ENCODE measurements around the gene TIMP1. TPM values are rescaled to one million over a fixed set of nuclear protein-coding genes. Genes with fewer than 3 reads are reported as not detected.

Gene TIMP1
- total RNA-seq, 3 donors from 2014 or later (not counting 1 experiment from before 2014, with no cell fraction given): 50.9 to 71.3 (median 68.6) TPM

DNA sequence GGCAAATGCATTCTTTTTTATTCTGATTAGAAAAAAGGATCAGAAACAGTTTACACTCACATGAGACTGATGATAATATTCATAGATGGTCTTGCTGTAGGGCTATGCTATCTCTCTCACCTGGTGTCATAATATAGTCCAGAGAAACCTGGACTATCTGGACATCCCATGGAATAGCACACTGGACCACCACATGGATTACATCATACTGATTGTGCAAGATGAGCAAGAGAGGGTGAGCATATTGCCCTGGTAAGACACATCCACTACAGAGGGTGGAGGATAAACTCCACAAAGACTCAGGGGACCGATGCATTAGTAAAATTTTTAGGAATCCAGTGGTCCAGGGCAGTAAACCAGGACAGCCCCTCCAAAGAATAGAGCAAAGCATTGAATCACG is 29.3 kb downstream of the TIMP1 start:
- H3K4me3 Mint-ChIP-seq: no peak overlapping the region
- intact Hi-C loops (cut with micrococcal nuclease): no loop called here
- TF ChIP-seq, protein P1, sequence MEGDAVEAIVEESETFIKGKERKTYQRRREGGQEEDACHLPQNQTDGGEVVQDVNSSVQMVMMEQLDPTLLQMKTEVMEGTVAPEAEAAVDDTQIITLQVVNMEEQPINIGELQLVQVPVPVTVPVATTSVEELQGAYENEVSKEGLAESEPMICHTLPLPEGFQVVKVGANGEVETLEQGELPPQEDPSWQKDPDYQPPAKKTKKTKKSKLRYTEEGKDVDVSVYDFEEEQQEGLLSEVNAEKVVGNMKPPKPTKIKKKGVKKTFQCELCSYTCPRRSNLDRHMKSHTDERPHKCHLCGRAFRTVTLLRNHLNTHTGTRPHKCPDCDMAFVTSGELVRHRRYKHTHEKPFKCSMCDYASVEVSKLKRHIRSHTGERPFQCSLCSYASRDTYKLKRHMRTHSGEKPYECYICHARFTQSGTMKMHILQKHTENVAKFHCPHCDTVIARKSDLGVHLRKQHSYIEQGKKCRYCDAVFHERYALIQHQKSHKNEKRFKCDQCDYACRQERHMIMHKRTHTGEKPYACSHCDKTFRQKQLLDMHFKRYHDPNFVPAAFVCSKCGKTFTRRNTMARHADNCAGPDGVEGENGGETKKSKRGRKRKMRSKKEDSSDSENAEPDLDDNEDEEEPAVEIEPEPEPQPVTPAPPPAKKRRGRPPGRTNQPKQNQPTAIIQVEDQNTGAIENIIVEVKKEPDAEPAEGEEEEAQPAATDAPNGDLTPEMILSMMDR (IDR thresholded peaks at IDR 0.05): no peak

DNA sequence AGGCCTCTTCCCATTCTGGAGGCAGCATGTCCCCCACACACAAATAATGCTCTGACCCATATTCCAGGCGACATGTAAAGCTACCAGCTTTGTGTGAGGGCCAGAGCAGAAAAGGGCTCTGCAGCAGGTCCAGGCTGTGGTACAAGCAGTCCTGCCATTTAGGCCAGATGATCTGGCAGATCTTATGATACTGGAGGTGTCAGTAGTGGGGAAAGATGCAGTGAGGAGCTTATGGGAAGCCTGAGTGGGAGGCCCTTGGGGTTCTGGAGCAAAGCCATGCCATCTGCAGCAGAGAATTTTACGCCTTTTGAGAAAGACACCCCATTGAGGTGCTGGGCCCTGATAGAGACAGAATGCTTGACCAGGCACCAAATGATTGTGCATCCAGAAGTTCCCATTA is 29.7 kb downstream of the TIMP1 start:
- H3K9me3 Mint-ChIP-seq: no peaks in the 10 kb centered on the region
- no peak overlapping the region for H3K4me3 Mint-ChIP-seq
- no peaks in the 10 kb centered on the region for H3K27me3 ChIP-seq (ENCODE audit: control insufficient read depth, insufficient read depth, low read length)
- H3K27ac ChIP-seq (ENCODE audit: low read length): no peak overlapping the region
- H3K4me3 ChIP-seq (ENCODE audit: low read length): no peak overlapping the region
- H3K9me3 ChIP-seq (ENCODE audit: control insufficient read depth, insufficient read depth, low read length): no peaks in the 10 kb centered on the region
- H3K36me3 ChIP-seq (ENCODE audit: control insufficient read depth, insufficient read depth, low read length): no peaks in the 10 kb centered on the region
- no peaks in the 10 kb centered on the region for H3K4me1 ChIP-seq (ENCODE audit: control insufficient read depth, insufficient read depth, low read length)
- ATAC-seq (no peak), DNase-seq (no peak)
- H3K27me3 Mint-ChIP-seq (ENCODE audit: low read depth in 2 of 2): peaks cover 18 to 19% of the 10 kb centered on the region in 2 donors
- intact Hi-C loops (cut with micrococcal nuclease): no loop called here
- H3K36me3 Mint-ChIP-seq: no peaks in the 10 kb centered on the region
- H3K4me1 Mint-ChIP-seq: no peaks in the 10 kb centered on the region
- TF ChIP-seq, protein P1 (IDR thresholded peaks at IDR 0.05): no peak
- 82% methylated on average over 2 of the region's 2 CpGs for WGBS (ENCODE audit: insufficient coverage)
- no peak overlapping the region for H3K27ac Mint-ChIP-seq

More for the DNA sequence above, 29.3 kb downstream of the TIMP1 start:
- no peaks in the 10 kb centered on the region for H3K4me1 ChIP-seq (ENCODE audit: control insufficient read depth, insufficient read depth, low read length)
- H3K36me3 Mint-ChIP-seq: no peaks in the 10 kb centered on the region
- no peaks in the 10 kb centered on the region for H3K4me1 Mint-ChIP-seq
- no peak overlapping the region for H3K27ac ChIP-seq (ENCODE audit: low read length)
- no peaks in the 10 kb centered on the region for H3K36me3 ChIP-seq (ENCODE audit: control insufficient read depth, insufficient read depth, low read length)
- H3K27ac Mint-ChIP-seq: no peak overlapping the region
- DNase-seq (no peak), ATAC-seq (no peak)
- no peak overlapping the region for H3K4me3 ChIP-seq (ENCODE audit: low read length)
- H3K27me3 Mint-ChIP-seq (ENCODE audit: low read depth in 2 of 2): peaks cover 14% of the 10 kb centered on the region in 2 donors
- H3K9me3 Mint-ChIP-seq: no peaks in the 10 kb centered on the region
- no peaks in the 10 kb centered on the region for H3K9me3 ChIP-seq (ENCODE audit: control insufficient read depth, insufficient read depth, low read length)
- WGBS (ENCODE audit: insufficient coverage): 83% methylated on average over 2 of the region's 2 CpGs
- H3K27me3 ChIP-seq (ENCODE audit: control insufficient read depth, insufficient read depth, low read length): no peaks in the 10 kb centered on the region

DNA sequence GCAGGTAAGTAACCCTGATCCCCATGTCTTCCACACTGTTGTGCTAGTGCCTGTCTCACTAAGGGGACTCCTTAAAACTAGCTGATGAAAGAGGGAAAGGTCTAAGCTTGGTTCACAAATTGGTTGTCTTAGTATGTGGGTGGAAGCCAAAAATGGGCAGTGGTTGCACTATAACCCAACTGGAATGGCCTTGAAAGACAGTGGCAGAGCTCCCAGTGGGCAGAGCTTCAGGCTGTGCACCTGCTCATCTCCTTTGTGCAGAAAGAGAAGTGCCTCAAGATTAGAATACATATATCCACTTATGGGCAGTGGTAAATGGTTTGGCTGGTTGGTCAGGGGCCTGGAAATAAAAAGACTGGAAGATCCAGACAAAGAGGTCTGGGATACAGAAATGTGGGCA is 30.2 kb downstream of the TIMP1 start:
- no peaks in the 10 kb centered on the region for H3K27me3 ChIP-seq (ENCODE audit: control insufficient read depth, insufficient read depth, low read length)
- H3K9me3 Mint-ChIP-seq: no peaks in the 10 kb centered on the region
- H3K4me1 Mint-ChIP-seq: no peaks in the 10 kb centered on the region
- no peak overlapping the region for H3K4me3 ChIP-seq (ENCODE audit: low read length)
- TF ChIP-seq, protein P1 (IDR thresholded peaks at IDR 0.05): no peak
- H3K36me3 Mint-ChIP-seq: no peaks in the 10 kb centered on the region
- H3K9me3 ChIP-seq (ENCODE audit: control insufficient read depth, insufficient read depth, low read length): no peaks in the 10 kb centered on the region
- H3K4me1 ChIP-seq (ENCODE audit: control insufficient read depth, insufficient read depth, low read length): no peaks in the 10 kb centered on the region
- no peak overlapping the region for H3K27ac Mint-ChIP-seq
- no peak for ATAC-seq
- no peak overlapping the region for H3K4me3 Mint-ChIP-seq
- H3K27ac ChIP-seq (ENCODE audit: low read length): no peak overlapping the region
- no peak for DNase-seq
- intact Hi-C loops (cut with micrococcal nuclease): no loop called here
- peaks cover 22% of the 10 kb centered on the region in 2 donors for H3K27me3 Mint-ChIP-seq (ENCODE audit: low read depth in 2 of 2)
- H3K36me3 ChIP-seq (ENCODE audit: control insufficient read depth, insufficient read depth, low read length): no peaks in the 10 kb centered on the region

DNA sequence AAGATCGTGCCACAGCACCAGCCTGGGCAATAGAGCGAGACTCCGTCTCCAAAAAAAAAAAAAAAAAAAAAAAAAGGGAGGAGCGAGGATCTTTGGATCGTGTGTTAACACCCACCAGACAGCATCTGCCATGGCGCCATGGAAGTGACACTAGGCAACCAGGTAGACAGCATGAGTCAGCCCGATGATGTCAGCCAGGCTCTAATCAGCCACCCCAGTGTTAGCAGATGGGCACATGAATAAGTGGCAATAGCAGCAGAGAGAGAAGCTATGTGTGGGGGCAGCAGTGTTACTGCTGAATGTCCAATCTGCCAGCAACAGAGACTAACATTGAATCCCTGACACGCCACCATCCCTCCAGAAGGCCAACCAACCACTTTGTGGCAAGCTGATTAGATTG is 30.8 kb downstream of the TIMP1 start:
- no peaks in the 10 kb centered on the region for H3K9me3 Mint-ChIP-seq
- ATAC-seq (no peak), DNase-seq (no peak)
- Histone ChIP-seq H3K27ac (ENCODE audit: low read length) (no peak overlapping the region), H3K4me1 (ENCODE audit: control insufficient read depth, insufficient read depth, low read length) (no peaks in the 10 kb centered on the region), H3K27me3 (ENCODE audit: control insufficient read depth, insufficient read depth, low read length) (peaks cover 4% of the 10 kb centered on the region), H3K4me3 (ENCODE audit: low read length) (no peak overlapping the region), H3K9me3 (ENCODE audit: control insufficient read depth, insufficient read depth, low read length) (no peaks in the 10 kb centered on the region), H3K36me3 (ENCODE audit: control insufficient read depth, insufficient read depth, low read length) (no peaks in the 10 kb centered on the region)
- H3K27ac Mint-ChIP-seq: no peak overlapping the region
- peaks cover 28 to 29% of the 10 kb centered on the region in 2 donors for H3K27me3 Mint-ChIP-seq (ENCODE audit: low read depth in 2 of 2)
- H3K4me3 Mint-ChIP-seq: no peak overlapping the region
- no peaks in the 10 kb centered on the region for H3K36me3 Mint-ChIP-seq
- intact Hi-C loops (cut with micrococcal nuclease): no loop called here
- no peaks in the 10 kb centered on the region for H3K4me1 Mint-ChIP-seq
- 87% methylated on average over 8 of the region's 8 CpGs for WGBS (ENCODE audit: insufficient coverage)
- TF ChIP-seq, protein P1 (IDR thresholded peaks at IDR 0.05): no peak

All from natural killer cell (primary cell).